ENCODE measurements around the gene CYP2S1. TPM values are rescaled to one million over a fixed set of nuclear protein-coding genes. Genes with fewer than 3 reads are reported as not detected.

CYP2S1 gene
- total RNA-seq = 24.9 and 26.9 TPM in 2 replicates

DNA sequence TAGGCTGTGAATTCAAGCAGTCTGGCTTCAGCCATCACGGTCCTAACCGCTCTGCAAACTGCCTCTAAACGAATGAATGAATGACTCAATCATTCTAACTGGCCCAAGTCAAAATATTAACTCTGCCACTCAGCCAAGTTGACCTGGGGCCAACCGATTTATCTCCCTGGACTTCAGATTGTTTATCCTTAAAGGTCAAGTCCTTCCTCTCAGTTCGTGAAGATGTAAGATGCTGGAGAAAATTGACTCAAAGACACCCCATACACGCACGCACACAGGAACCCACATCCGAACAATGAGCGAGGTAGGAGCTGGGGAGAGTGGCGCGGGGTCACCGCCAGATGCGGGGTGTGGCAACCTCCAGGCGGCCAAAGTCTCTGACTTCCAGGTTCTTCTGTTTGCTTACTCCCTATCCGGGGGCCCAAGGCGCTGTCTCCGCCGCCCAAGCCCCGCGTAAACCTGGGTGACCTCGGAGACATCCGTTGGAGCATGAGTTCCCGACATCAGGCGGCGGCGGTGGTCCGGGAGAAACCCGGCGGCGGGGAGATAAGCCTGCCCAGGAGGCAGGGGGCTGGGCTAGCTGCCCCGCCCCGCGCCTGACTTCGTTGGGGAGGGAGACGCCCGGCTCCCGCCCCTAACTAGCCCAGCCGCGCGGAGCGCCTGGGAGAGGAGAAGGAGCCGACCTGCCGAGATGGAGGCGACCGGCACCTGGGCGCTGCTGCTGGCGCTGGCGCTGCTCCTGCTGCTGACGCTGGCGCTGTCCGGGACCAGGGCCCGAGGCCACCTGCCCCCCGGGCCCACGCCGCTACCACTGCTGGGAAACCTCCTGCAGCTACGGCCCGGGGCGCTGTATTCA is at the start of gene CYP2S1:
Gene CYP2S1 (plus strand): TSS at position 646 of the 856 bp plus-strand sequence. CDS start 46 bp downstream, at position 692.

GRCh38 chr19:41218615-41219507 is 25.8 kb downstream of the CYP2S1 start, which contains the start of gene AXL:
TSS of gene AXL (plus strand) at chr19:41219223. CDS start at chr19:41219393, 170 bp downstream.

Other genes with a start within 250 kb of the CYP2S1 start
- not detected in 2 replicates for gene CYP2B6, start 201.9 kb upstream of the CYP2S1 start, total RNA-seq
- not detected in 2 replicates for gene CYP2A13, start 104.8 kb upstream of the CYP2S1 start, total RNA-seq
- 0.07 TPM in 1 of 2 replicates, not detected in the other for gene CYP2F1, start 78.8 kb upstream of the CYP2S1 start, total RNA-seq
- 73.9 and 87.1 TPM in 2 replicates for gene AXL, start 26.0 kb downstream of the CYP2S1 start, total RNA-seq
- 117 and 139 TPM in 2 replicates for gene HNRNPUL1, start 71.2 kb downstream of the CYP2S1 start, total RNA-seq
- 12.1 and 15.2 TPM in 2 replicates for gene CCDC97, start 117.0 kb downstream of the CYP2S1 start, total RNA-seq
- 22.7 and 29.6 TPM in 2 replicates for gene TGFB1, start 160.7 kb downstream of the CYP2S1 start, total RNA-seq
- gene B9D2, start 170.9 kb downstream of the CYP2S1 start, total RNA-seq = 3.0 and 3.4 TPM in 2 replicates
- 3.9 and 6.8 TPM in 2 replicates for gene TMEM91, start 183.3 kb downstream of the CYP2S1 start, total RNA-seq
- 25.2 and 29.5 TPM in 2 replicates for gene EXOSC5, start 204.1 kb downstream of the CYP2S1 start, total RNA-seq
- gene BCKDHA, start 204.6 kb downstream of the CYP2S1 start, total RNA-seq = 32.9 and 52.9 TPM in 2 replicates
- 5.9 and 7.5 TPM in 2 replicates for gene B3GNT8, start 234.2 kb downstream of the CYP2S1 start, total RNA-seq
- gene DMAC2, start 246.7 kb downstream of the CYP2S1 start, total RNA-seq = 46.4 and 48.8 TPM in 2 replicates
- gene ERICH4, start 249.9 kb downstream of the CYP2S1 start, total RNA-seq = not detected in 2 replicates